ENCODE results near the gene KPNA1.

KPNA1 gene

DNA sequence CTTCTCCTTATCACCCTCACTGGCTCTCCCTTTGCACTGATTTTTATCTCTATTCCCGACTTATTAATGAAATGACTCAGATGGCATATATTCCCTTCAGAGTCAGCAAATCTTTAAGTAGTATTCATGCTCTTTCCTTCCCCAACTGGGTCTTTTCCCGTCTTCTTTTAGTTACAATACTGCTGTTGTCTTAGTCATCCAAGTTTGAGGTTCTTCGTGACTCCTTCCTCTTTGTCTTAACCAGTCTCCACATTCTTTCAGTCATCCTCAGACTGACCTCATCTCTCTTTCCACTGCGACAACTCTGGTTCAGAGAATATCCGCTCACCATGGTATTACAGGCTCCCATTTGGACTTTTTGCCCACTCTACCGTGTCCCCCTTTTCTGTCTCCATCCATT lies 111.2 kb downstream of the KPNA1 start:
- Histone ChIP-seq H3K4me3 (no peak overlapping the region), H3K4me1 (no peaks in the 10 kb centered on the region), H3K27ac (no peak overlapping the region), H3K36me3 (peaks cover 5 to 58% (median 29%) of the 10 kb centered on the region in 3 donors), H3K9me3 (no peaks in the 10 kb centered on the region), H3K27me3 (no peaks in the 10 kb centered on the region)
- intact Hi-C loops (cut with DNase I; ENCODE audit: low total_unique reads), result no loop called here
- TF ChIP-seq, protein P1, sequence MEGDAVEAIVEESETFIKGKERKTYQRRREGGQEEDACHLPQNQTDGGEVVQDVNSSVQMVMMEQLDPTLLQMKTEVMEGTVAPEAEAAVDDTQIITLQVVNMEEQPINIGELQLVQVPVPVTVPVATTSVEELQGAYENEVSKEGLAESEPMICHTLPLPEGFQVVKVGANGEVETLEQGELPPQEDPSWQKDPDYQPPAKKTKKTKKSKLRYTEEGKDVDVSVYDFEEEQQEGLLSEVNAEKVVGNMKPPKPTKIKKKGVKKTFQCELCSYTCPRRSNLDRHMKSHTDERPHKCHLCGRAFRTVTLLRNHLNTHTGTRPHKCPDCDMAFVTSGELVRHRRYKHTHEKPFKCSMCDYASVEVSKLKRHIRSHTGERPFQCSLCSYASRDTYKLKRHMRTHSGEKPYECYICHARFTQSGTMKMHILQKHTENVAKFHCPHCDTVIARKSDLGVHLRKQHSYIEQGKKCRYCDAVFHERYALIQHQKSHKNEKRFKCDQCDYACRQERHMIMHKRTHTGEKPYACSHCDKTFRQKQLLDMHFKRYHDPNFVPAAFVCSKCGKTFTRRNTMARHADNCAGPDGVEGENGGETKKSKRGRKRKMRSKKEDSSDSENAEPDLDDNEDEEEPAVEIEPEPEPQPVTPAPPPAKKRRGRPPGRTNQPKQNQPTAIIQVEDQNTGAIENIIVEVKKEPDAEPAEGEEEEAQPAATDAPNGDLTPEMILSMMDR (IDR thresholded peaks at IDR 0.05), result no peak
- DNase-seq, result no peak

DNA sequence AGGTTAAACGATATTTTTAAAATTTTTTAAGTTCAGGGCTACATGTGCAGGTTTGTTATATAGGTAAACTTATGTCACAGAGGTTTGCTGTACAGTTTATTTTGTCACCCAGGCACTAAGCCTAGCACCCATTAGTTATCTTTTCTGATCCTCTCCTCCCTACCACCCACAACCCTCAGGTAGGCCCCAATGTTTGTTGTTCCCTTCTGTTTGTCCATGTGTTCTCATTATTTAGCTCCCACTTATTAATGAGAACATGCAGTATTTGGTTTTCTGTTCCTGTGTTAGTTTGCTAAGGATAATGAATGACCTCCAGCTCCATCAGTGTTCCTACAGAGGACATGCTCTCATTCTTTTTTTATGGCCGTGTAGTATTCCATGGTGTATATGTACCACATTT lies 115.8 kb downstream of the KPNA1 start:
- Histone ChIP-seq H3K36me3 (peaks cover 5 to 14% (median 6%) of the 10 kb centered on the region in 3 donors), H3K4me3 (no peak overlapping the region), H3K27ac (no peak overlapping the region), H3K4me1 (no peaks in the 10 kb centered on the region), H3K9me3 (no peaks in the 10 kb centered on the region), H3K27me3 (no peaks in the 10 kb centered on the region)
- intact Hi-C loops (cut with DNase I; ENCODE audit: low total_unique reads), result no loop called here
- DNase-seq, result no peak
- TF ChIP-seq, protein P1 (IDR thresholded peaks at IDR 0.05), result no peak

DNA sequence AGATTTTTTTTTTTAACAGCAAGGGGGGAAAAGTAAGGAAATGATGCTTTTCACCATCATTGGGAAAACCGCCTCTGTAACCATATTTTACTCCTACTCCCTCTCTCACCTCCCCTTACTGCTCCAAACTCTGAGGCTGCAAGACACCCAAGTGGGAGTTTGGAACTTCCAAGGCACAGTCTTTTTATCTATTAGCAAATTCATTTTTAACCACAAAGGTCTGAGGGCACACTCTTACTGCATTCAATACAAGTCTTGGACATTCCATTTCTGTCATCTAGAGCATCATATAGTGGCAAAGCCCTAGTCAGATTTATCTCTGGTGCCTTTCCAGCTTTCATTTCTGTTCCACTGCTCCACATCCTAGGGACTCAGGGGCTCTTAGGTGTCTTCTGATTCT lies 117.5 kb downstream of the KPNA1 start:
- no peak overlapping the region for H3K27ac ChIP-seq
- intact Hi-C loops (cut with DNase I; ENCODE audit: low total_unique reads), result no loop called here
- no peaks in the 10 kb centered on the region for H3K36me3 ChIP-seq
- no peaks in the 10 kb centered on the region for H3K9me3 ChIP-seq
- no peak overlapping the region for H3K4me3 ChIP-seq
- TF ChIP-seq, protein P1 (IDR thresholded peaks at IDR 0.05), result no peak
- H3K27me3 ChIP-seq, result no peaks in the 10 kb centered on the region
- H3K4me1 ChIP-seq, result no peaks in the 10 kb centered on the region
- DNase-seq, result no peak

DNA sequence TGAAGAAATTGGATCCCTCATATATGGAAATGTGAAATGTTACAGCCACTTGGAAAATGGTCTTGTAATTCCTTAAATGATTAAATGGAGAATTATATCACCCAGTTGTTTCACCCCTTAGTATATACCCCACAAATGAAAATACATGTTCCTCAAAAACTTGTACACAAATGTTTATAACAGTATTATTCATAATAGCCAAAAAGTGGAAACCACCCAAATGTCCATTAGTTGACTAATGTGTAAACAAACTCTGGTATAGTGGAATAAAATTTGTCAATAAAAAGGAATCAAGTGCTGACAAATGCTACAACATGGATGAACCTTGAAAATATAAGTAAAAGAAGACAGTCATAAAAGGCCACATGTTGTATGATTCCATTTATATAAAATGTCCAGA lies 118.2 kb downstream of the KPNA1 start:
- no peak overlapping the region for H3K27ac ChIP-seq
- intact Hi-C loops (cut with DNase I; ENCODE audit: low total_unique reads), result no loop called here
- TF ChIP-seq, protein P1 (IDR thresholded peaks at IDR 0.05), result no peak
- no peak for DNase-seq
- no peaks in the 10 kb centered on the region for H3K4me1 ChIP-seq
- H3K9me3 ChIP-seq, result no peaks in the 10 kb centered on the region
- no peaks in the 10 kb centered on the region for H3K27me3 ChIP-seq
- no peak overlapping the region for H3K4me3 ChIP-seq
- H3K36me3 ChIP-seq, result no peaks in the 10 kb centered on the region

DNA sequence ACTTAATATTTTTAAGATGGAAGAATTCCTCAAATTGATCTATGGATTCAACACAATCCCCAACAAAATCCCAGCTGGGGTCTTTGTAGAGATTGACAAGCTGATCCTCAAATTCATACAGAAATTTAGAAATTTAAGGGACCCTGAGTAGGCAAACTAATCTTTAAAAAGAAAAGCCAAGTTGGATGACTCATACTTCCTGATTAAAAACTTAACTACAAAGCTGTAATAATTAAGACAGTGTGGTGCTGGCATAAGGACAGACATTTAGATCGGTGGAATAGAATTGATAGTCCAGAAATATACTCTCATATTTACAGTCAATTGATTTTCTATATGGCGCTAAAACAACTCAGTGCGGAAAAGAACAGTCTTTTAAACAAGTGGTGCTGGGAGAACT lies 119.2 kb downstream of the KPNA1 start:
- Histone ChIP-seq H3K4me3 (no peak overlapping the region), H3K4me1 (no peaks in the 10 kb centered on the region), H3K27me3 (no peaks in the 10 kb centered on the region), H3K27ac (no peak overlapping the region), H3K9me3 (no peaks in the 10 kb centered on the region), H3K36me3 (no peaks in the 10 kb centered on the region)
- TF ChIP-seq, protein P1 (IDR thresholded peaks at IDR 0.05), result no peak
- intact Hi-C loops (cut with DNase I; ENCODE audit: low total_unique reads), result no loop called here
- no peak for DNase-seq

DNA sequence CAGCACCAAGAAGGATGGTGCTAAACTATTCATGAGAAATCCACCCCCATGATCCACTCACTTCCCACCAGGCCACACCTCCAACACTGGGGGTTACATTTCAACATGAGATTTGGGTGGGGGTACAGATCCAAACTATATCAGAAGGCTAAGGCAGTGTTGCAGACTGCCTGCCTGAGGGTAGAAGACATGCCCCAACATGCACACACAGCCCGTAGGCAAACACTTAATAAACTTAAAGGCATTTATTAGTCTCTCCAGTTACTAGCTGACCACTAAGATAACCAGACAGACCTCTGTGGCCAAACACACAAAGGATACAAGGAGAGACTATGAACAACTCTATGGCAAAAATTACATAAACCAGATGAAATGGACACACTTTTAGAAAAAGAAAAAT lies 120.6 kb downstream of the KPNA1 start:
- no peaks in the 10 kb centered on the region for H3K9me3 ChIP-seq
- no peaks in the 10 kb centered on the region for H3K36me3 ChIP-seq
- TF ChIP-seq, protein P1 (IDR thresholded peaks at IDR 0.05), result no peak
- DNase-seq, result no peak
- H3K4me1 ChIP-seq, result no peaks in the 10 kb centered on the region
- intact Hi-C loops (cut with DNase I; ENCODE audit: low total_unique reads), result no loop called here
- H3K27ac ChIP-seq, result no peak overlapping the region
- no peak overlapping the region for H3K4me3 ChIP-seq
- no peaks in the 10 kb centered on the region for H3K27me3 ChIP-seq
